Urinary bladder (tissue), 4 donors: ENCODE results near the gene IP6K2. TPM values are rescaled to one million over a fixed set of nuclear protein-coding genes. Genes with fewer than 3 reads are reported as not detected.

Experiments
- DNase-seq: peaks from one replicate; pipeline ENCODE4 v3.0.0-alpha.2; 2015; ENCODE audit errors: extremely low spot score
- H3K27ac ChIP-seq: one replicate; pipeline ENCODE4 v1.5.1; 2013; ENCODE audit warnings: low read depth, mild to moderate bottlenecking, moderate library complexity
- H3K36me3 ChIP-seq: one replicate; pipeline ENCODE4 v1.6.1; 2013; ENCODE audit warnings: mild to moderate bottlenecking, moderate library complexity; ENCODE audit not compliant: insufficient read depth
- H3K4me1 ChIP-seq: one replicate; pipeline ENCODE4 v1.6.1; 2013; ENCODE audit warnings: mild to moderate bottlenecking, moderate library complexity; ENCODE audit not compliant: insufficient read depth
- H3K4me3 ChIP-seq: one replicate; pipeline ENCODE4 v1.5.1; 2013; ENCODE audit warnings: low read depth, low read length
- WGBS: extraction: QIAGEN DNeasy Blood & Tissue Kit; methylation state at CpG from one replicate; pipeline ENCODE4 v1.1.7; 2013; 5-methylcytosine and 5-hydroxymethylcytosine counted together
- polyA plus RNA-seq: library from polyadenylated mRNA; stranded (reverse); fragments of 200-250 nt; gene quantifications from one replicate; pipeline ENCODE4 v1.2.3, GENCODE V29; 2013
- small RNA-seq: library from RNA; depleted of rRNA; stranded (forward); fragments of <200 nt; gene quantifications from one replicate; pipeline ENCODE3, GENCODE V24; 2014
- total RNA-seq: library from RNA; depleted of rRNA; stranded (reverse); fragments of >200 nt; gene quantifications from one replicate; pipeline ENCODE4 v1.2.3, GENCODE V29; 2014
- donor health status: healthy with polysubstance abuse.
- donor health status: healthy.

Gene IP6K2
- total and polyA plus RNA-seq, 2 donors = 75.7 to 83.2 TPM

DNA sequence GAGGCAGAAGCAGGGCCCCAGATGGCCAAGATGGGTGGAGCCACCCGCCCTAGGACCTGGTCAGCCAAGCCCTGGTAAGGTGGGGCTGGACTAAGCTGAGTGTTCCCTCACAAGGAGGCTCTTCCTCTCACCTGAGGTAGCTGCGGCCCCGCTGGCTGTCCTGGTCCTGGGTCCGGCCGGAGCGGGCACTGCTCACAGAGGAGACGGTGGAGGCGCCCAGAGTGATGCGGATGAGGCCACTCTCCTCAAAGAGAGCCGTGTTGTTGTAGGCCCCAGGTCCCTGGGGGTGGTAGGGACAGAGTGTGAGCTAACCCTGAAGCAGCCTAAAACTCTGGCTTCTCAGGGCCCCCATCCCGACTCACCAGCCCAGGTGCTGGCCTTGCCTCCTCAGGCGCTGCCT lies 74.4 kb downstream of the IP6K2 start:
- Histone ChIP-seq H3K4me3 (no peak overlapping the region), H3K27ac (no peak overlapping the region), H3K36me3 (no peaks in the 10 kb centered on the region), H3K4me1 (no peaks in the 10 kb centered on the region)
- 91% methylated on average over 12 of the region's 12 CpGs for WGBS
- no peak for DNase-seq

DNA sequence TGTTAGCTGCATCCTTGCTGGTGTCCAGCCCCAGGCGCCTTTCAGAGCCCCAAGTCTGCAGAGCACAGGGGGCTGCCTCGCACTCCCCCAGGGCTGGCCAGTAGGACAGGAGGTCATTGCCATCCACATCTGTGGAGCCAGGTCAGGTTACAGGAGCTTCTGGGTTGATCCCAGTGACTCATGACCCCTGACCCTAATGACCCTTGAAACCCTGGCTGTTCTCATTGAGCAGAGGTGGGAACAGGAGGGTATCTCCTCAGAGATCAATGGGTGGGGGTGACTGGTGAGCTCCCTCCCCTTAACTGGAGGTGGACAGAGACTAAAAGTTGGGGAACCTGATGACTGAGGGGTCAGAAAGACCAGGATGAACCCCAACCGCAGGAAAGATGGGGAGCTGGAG lies 75.6 kb downstream of the IP6K2 start:
- H3K36me3 ChIP-seq = no peaks in the 10 kb centered on the region
- no peak for DNase-seq
- WGBS = 92% methylated on average over 3 of the region's 3 CpGs

DNA sequence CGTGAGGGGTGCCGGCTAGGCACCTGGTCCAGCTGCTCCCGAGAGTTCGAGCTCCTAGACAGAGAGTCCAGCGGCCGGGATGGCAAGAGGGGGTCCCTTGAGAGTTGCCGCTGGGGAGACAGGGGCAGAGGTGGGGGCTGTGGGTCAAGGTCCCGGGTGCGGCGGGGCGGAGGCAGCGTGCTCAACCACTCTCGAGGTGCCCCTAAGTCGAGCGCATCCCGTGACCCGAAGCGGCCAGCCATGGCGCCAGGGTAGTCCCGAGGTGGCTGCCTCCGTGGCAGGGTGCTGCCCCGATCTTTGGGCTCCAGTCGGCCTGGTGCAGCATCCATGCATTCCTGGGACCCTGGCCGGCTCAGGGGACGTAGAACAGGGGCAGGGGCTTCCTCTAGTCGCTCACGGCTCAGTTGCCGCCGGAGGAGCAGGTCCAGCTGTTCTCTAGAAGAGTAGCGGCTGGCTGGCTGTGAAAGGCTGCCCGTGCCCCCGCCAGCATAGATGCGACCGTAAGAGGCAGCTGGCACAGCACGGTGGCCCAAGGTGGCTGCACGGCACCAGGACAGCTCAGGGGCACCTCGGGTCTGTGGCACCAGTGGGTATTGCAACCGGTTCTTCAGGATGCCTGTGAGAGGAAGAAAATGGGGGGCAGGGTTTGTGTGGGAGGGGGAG lies 76.9 kb downstream of the IP6K2 start:
- Histone ChIP-seq H3K4me1 (no peaks in the 10 kb centered on the region), H3K36me3 (no peaks in the 10 kb centered on the region), H3K4me3 (no peak overlapping the region), H3K27ac (no peak overlapping the region)
- 85% methylated on average over 38 of the region's 38 CpGs for WGBS
- no peak for DNase-seq

More for the DNA sequence above, 75.6 kb downstream of the IP6K2 start:
- no peak overlapping the region for H3K27ac ChIP-seq
- no peaks in the 10 kb centered on the region for H3K4me1 ChIP-seq
- no peak overlapping the region for H3K4me3 ChIP-seq

Small RNAs within 50 kb of the gene (small RNA-seq; reads per million reads assigned to genes)
- gene AC141002.1 = not detected

Other genes with a start within 250 kb of the IP6K2 start
- 62.5 TPM for gene SHISA5, start 213.0 kb downstream of the IP6K2 start, total RNA-seq
- gene SHISA5, start 213.0 kb downstream of the IP6K2 start, polyA plus RNA-seq = 209 TPM
- 4.7 TPM for gene PFKFB4, start 160.4 kb downstream of the IP6K2 start, total RNA-seq
- gene PFKFB4, start 160.4 kb downstream of the IP6K2 start, polyA plus RNA-seq = 2.4 TPM
- gene UCN2, start 153.4 kb downstream of the IP6K2 start, total RNA-seq = 0.69 TPM
- 0.81 TPM for gene UCN2, start 153.4 kb downstream of the IP6K2 start, polyA plus RNA-seq
- gene COL7A1, start 121.9 kb downstream of the IP6K2 start, total RNA-seq = 20.0 TPM
- gene COL7A1, start 121.9 kb downstream of the IP6K2 start, polyA plus RNA-seq = 19.7 TPM
- 82.4 TPM for gene UQCRC1, start 107.6 kb downstream of the IP6K2 start, total RNA-seq
- gene UQCRC1, start 107.6 kb downstream of the IP6K2 start, polyA plus RNA-seq = 282 TPM
- gene TMEM89, start 95.5 kb downstream of the IP6K2 start, total RNA-seq = not detected
- not detected for gene TMEM89, start 95.5 kb downstream of the IP6K2 start, polyA plus RNA-seq
- 8.0 TPM for gene SLC26A6, start 81.8 kb downstream of the IP6K2 start, total RNA-seq
- gene SLC26A6, start 81.8 kb downstream of the IP6K2 start, polyA plus RNA-seq = 12.9 TPM
- 0.79 TPM for gene CELSR3, start 54.3 kb downstream of the IP6K2 start, total RNA-seq
- 0.48 TPM for gene CELSR3, start 54.3 kb downstream of the IP6K2 start, polyA plus RNA-seq
- 8.6 TPM for gene NCKIPSD, start 31.3 kb downstream of the IP6K2 start, total RNA-seq
- 18.1 TPM for gene NCKIPSD, start 31.3 kb downstream of the IP6K2 start, polyA plus RNA-seq
- gene PRKAR2A, start 130.7 kb upstream of the IP6K2 start, total RNA-seq = 20.5 TPM
- gene PRKAR2A, start 130.7 kb upstream of the IP6K2 start, polyA plus RNA-seq = 23.0 TPM
- gene SLC25A20, start 181.7 kb upstream of the IP6K2 start, total RNA-seq = 11.0 TPM
- 14.1 TPM for gene SLC25A20, start 181.7 kb upstream of the IP6K2 start, polyA plus RNA-seq
- gene ARIH2, start 201.6 kb upstream of the IP6K2 start, total RNA-seq = 71.6 TPM
- gene ARIH2, start 201.6 kb upstream of the IP6K2 start, polyA plus RNA-seq = 59.9 TPM